Endothelial cell of umbilical vein (primary cell): ENCODE results near the gene HARS2. TPM values are rescaled to one million over a fixed set of nuclear protein-coding genes. Genes with fewer than 3 reads are reported as not detected.

Source experiments
- BruUV-seq: library from RNA; stranded (reverse); fragments of 400-500 nt; replicated peaks from 2 replicates; lab custom pipeline; 2021; lab: Mats Ljungman, UMichigan
- CTCF ChIA-PET: fragments of 300-600, 350-600 bp; sonication (Branson Sonifier 250); formaldehyde crosslinking; loops from one replicate; lab custom pipeline; 2021; ENCODE audit warnings: antibody characterized with exemption, inconsistent platforms; lab: Charles Lee
- POLR2A ChIA-PET: fragments of 300-600, 350-600 bp; sonication (Branson Sonifier 250); formaldehyde crosslinking; loops from one replicate; lab custom pipeline; 2021; ENCODE audit warnings: antibody characterized with exemption, inconsistent platforms; lab: Charles Lee
- DNase-seq: peaks from one replicate; pipeline ENCODE4 v3.0.0-alpha.2; 2011; ENCODE audit warnings: low read depth, low spot score
- FAIRE-seq: peaks from 2 replicates; lab custom pipeline; 2011; peaks lifted over from hg19 to GRCh38; lab: Jason Lieb, UNC
- H2AFZ ChIP-seq: 2 replicates; pipeline ENCODE4 v1.6.0; 2012; ENCODE audit warnings: low read depth, low read length, control low read depth, inconsistent platforms
- H3K27ac ChIP-seq: 2 replicates; pipeline ENCODE4 v1.5.1; 2011; ENCODE audit warnings: low read depth, mild to moderate bottlenecking, control low read depth, low read length, moderate library complexity; ENCODE audit not compliant: insufficient read depth
- H3K27me3 ChIP-seq, 2 experiments: 2 replicates each; pipeline versions ENCODE4 v1.6.0 to v1.6.1; 2011; ENCODE audit warnings: low read length in 2 of 2, mixed read lengths in 1 of 2; ENCODE audit not compliant: control insufficient read depth in 2 of 2, insufficient read depth in 2 of 2
- H3K36me3 ChIP-seq, 2 experiments: 2 replicates in 1 of 2; 3 replicates in 1 of 2; pipeline ENCODE4 v1.5.1; 2011; ENCODE audit warnings: low read length in 2 of 2, mild to moderate bottlenecking in 1 of 2, moderate library complexity in 1 of 2; ENCODE audit not compliant: control insufficient read depth in 2 of 2, insufficient read depth in 2 of 2; ENCODE audit errors: extremely low read depth in 1 of 2
- H3K4me1 ChIP-seq: 3 replicates; pipeline ENCODE4 v1.5.1; 2011; ENCODE audit warnings: mild to moderate bottlenecking, low read length; ENCODE audit not compliant: control insufficient read depth, insufficient read depth; ENCODE audit errors: extremely low read depth
- H3K4me2 ChIP-seq: 2 replicates; pipeline ENCODE4 v1.6.1; 2011; ENCODE audit warnings: low read length, control low read depth, mixed read lengths; ENCODE audit not compliant: insufficient read depth
- H3K4me3 ChIP-seq, 3 experiments: fragments of 200-600 bp in 1 of 3; sonication (generic), shearing (Covaris generic) in 1 of 3; replicated peaks in 1 of 3; 2 replicates each; pipeline ENCODE4 v1.5.1; 2011 to 2016; ENCODE audit warnings: control low read depth in 3 of 3, low read length in 3 of 3, mild to moderate bottlenecking in 2 of 3, inconsistent platforms in 1 of 3, low read depth in 1 of 3, moderate library complexity in 1 of 3; ENCODE audit not compliant: insufficient read depth in 1 of 3
- H3K79me2 ChIP-seq: 2 replicates; pipeline ENCODE4 v1.6.0; 2012; ENCODE audit warnings: low read length, inconsistent platforms; ENCODE audit not compliant: control insufficient read depth, insufficient read depth
- H3K9ac ChIP-seq: replicated peaks from 2 replicates; pipeline ENCODE3; 2011; ENCODE audit warnings: low read length, control low read depth; ENCODE audit not compliant: insufficient read depth; ENCODE audit errors: extremely low read depth
- H3K9me1 ChIP-seq: replicated peaks from 3 replicates; pipeline ENCODE4 v1.6.0; 2011; ENCODE audit warnings: mild to moderate bottlenecking, low read length; ENCODE audit not compliant: control insufficient read depth, insufficient read depth; ENCODE audit errors: extremely low read depth
- H3K9me3 ChIP-seq: replicated peaks from 2 replicates; pipeline ENCODE4 v1.5.1; 2012; ENCODE audit warnings: low read length, inconsistent platforms; ENCODE audit not compliant: control insufficient read depth, insufficient read depth
- H4K20me1 ChIP-seq: replicated peaks from 2 replicates; pipeline ENCODE3; 2011; ENCODE audit warnings: mild to moderate bottlenecking, low read length; ENCODE audit not compliant: control insufficient read depth, insufficient read depth; ENCODE audit errors: extremely low read depth
- CTCF ChIP-seq, 2 donors: IDR thresholded peaks; 1 replicate in 1 of 2; 2 replicates in 1 of 2; pipeline ENCODE4 v1.5.1; 2011; ENCODE audit warnings: low read length in 2 of 2, mild to moderate bottlenecking in 2 of 2, moderate library complexity in 2 of 2, control low read depth in 1 of 2, inconsistent platforms in 1 of 2, low read depth in 1 of 2; ENCODE audit not compliant: insufficient read depth in 1 of 2; ENCODE audit errors: extremely low read depth in 1 of 2
- EZH2 ChIP-seq: IDR thresholded peaks from 2 replicates; pipeline ENCODE4 v1.6.1; 2012; ENCODE audit warnings: borderline replicate concordance, low read depth, mild to moderate bottlenecking, moderate library complexity, low read length, inconsistent platforms; ENCODE audit not compliant: severe bottlenecking
- FOS ChIP-seq: IDR thresholded peaks from 2 replicates; pipeline ENCODE4 v1.6.1; 2011; ENCODE audit warnings: mild to moderate bottlenecking, low read length, moderate library complexity, borderline replicate concordance; ENCODE audit not compliant: insufficient read depth
- GATA2 ChIP-seq: IDR thresholded peaks from 2 replicates; pipeline ENCODE4 v1.7.0; 2011; ENCODE audit warnings: low read depth, mild to moderate bottlenecking, moderate library complexity, mixed read lengths, low read length; ENCODE audit not compliant: insufficient read length, insufficient read depth
- JUN ChIP-seq: IDR thresholded peaks from 2 replicates; pipeline ENCODE4 v1.6.1; 2011; ENCODE audit warnings: borderline replicate concordance, low read depth; ENCODE audit not compliant: insufficient read length, insufficient read depth
- MAX ChIP-seq: IDR thresholded peaks from 2 replicates; pipeline ENCODE4 v1.6.1; 2011; ENCODE audit not compliant: insufficient read depth, insufficient read length
- MYC ChIP-seq: IDR thresholded peaks from one replicate; pipeline ENCODE4 v1.6.1; 2011; ENCODE audit warnings: mild to moderate bottlenecking, low read depth, low read length
- POLR2A ChIP-seq: IDR thresholded peaks from 2 replicates; pipeline ENCODE4 v1.6.1; 2012; ENCODE audit warnings: low read depth, mild to moderate bottlenecking, control low read depth, low read length
- POLR2AphosphoS5 ChIP-seq: IDR thresholded peaks from 2 replicates; pipeline ENCODE4 v1.6.1; 2012; ENCODE audit warnings: low read depth, mild to moderate bottlenecking, control low read depth, low read length, moderate library complexity; ENCODE audit not compliant: insufficient read depth
- dilution Hi-C: fragments of 300-500 bp; cut with MboI; formaldehyde crosslinking; loops from one replicate; pipeline ENCODE4 v1.15.0; 2019; ENCODE audit warnings: low sequenced_read_pairs; ENCODE audit not compliant: extremely low pct_ligation_motif_present
- intact Hi-C: fragments of 100-400 bp; cut with micrococcal nuclease; formaldehyde crosslinking; loops from one replicate; pipeline ENCODE4 v1.10.0; 2022
- polyA plus RNA-seq, 4 experiments: library from polyadenylated mRNA; depleted of rRNA in 3 of 4; stranded (reverse) in 3 of 4; unstranded in 1 of 4; fragments of >200 nt; gene quantifications; 2 replicates each; pipeline versions ENCODE4 v1.2.1 to v1.2.3, GENCODE V29; 2011 to 2012; ENCODE audit warnings: missing spikeins in 1 of 4
- total RNA-seq: library from RNA; stranded (reverse); gene quantifications from 2 replicates; pipeline ENCODE4 v1.2.3, GENCODE V29; 2021

The HARS2 gene
- total and polyA plus RNA-seq, 2 donors (not counting 3 experiments of a cell fraction or from before 2014, with no cell fraction given): 23.6 to 31.7 TPM

GRCh38 chr5:140696891-140697492, 5.7 kb downstream of the HARS2 start:
- Histone ChIP-seq H3K4me3 (no peak overlapping the region), H3K79me2 (peaks cover 38% of the 10 kb centered on the region), H3K9me1 (no peaks in the 10 kb centered on the region), H3K9me3 (no peaks in the 10 kb centered on the region), H3K4me2 (no peak overlapping the region), H3K36me3 (peaks cover 38 to 41% of the 10 kb centered on the region in 2 experiments), H3K4me1 (peaks cover 17% of the 10 kb centered on the region), H4K20me1 (peaks cover 2% of the 10 kb centered on the region), H3K9ac (no peak overlapping the region), H3K27me3 (no peaks in the 10 kb centered on the region), H3K27ac (no peak overlapping the region), H2AFZ (no peak overlapping the region)
- ChIA-PET POLR2A (interaction anchor here (0.6 to 1.1 kb wide), 2 partner anchors 13 to 147 kb away, joined by 3 to 5 read pairs; no protein-coding TSS in a partner anchor), CTCF (no interaction called here)
- BruUV-seq: no TSS peak
- intact Hi-C loops: no loop called here
- DNase-seq: no peak
- dilution Hi-C loops: no loop called here
- TF ChIP-seq EZH2 (no peak), MYC (no peak), POLR2AphosphoS5 (no peak), FOS (no peak), JUN (no peak), CTCF (IDR thresholded peaks at IDR 0.05; ENCODE audit: extremely low read depth in 1 of 2, insufficient read depth in 1 of 2, low read depth in 1 of 2, low read length in 2 of 2) (no peak), MAX (no peak), GATA2 (no peak), POLR2A (no peak)
- no peak for FAIRE-seq
